GM12878 (cell line): ENCODE measurements around the gene SLC6A20. TPM values are rescaled to one million over a fixed set of nuclear protein-coding genes. Genes with fewer than 3 reads are reported as not detected.
A peak's percentile ranks its signal among the peaks of the same experiment; 100 is the strongest.

Experiments
- ATAC-seq: fragments of 200-7000 bp; cut with Tn5 transposase; 3 replicates; pipeline ENCODE4 v1.9.1; 2020; ENCODE audit warnings: mild to moderate bottlenecking, moderate library complexity
- BruUV-seq: library from RNA; stranded (reverse); fragments of 400-500 nt; replicated peaks from 2 replicates; lab custom pipeline; 2021; lab: Mats Ljungman, UMichigan
- CTCF ChIA-PET: fragments of 300-600 bp; sonication (Branson Sonifier 250); formaldehyde crosslinking; extraction: SDS; loops from one replicate; lab custom pipeline; 2021; ENCODE audit warnings: inconsistent platforms; lab: Yijun Ruan, JAX
- POLR2A ChIA-PET: fragments of 350-600 bp; formaldehyde crosslinking; extraction: SDS; loops from one replicate; lab custom pipeline; 2021; ENCODE audit warnings: inconsistent platforms; lab: Charles Lee
- RAD21 ChIA-PET: fragments of 300-600 bp; sonication (Branson Sonifier 250); formaldehyde crosslinking; loops from one replicate; lab custom pipeline; 2023; ENCODE audit warnings: antibody characterized with exemption; ENCODE audit not compliant: unreplicated experiment; lab: Charles Lee
- SMC1A ChIA-PET: fragments of 300-600 bp; sonication (Branson Sonifier 250); formaldehyde crosslinking; loops from one replicate; lab custom pipeline; 2023; ENCODE audit not compliant: unreplicated experiment, uncharacterized antibody; lab: Charles Lee
- DNase-seq: peaks from one replicate; pipeline ENCODE4 v3.0.0-alpha.2; 2011; ENCODE audit warnings: low read depth, low spot score
- FAIRE-seq: peaks from 3 replicates; lab custom pipeline; 2011; peaks lifted over from hg19 to GRCh38; lab: Jason Lieb, UNC
- H2AFZ ChIP-seq: 2 replicates; pipeline ENCODE4 v1.6.0; 2011; ENCODE audit warnings: low read depth, low read length, control low read depth; ENCODE audit not compliant: control insufficient read depth
- H3K27ac ChIP-seq: 2 replicates; pipeline ENCODE4 v1.5.1; 2011; ENCODE audit warnings: control low read depth; ENCODE audit not compliant: control insufficient read depth, insufficient read depth
- H3K27me3 ChIP-seq, 2 experiments: replicated peaks in 1 of 2; 2 replicates each; pipeline versions ENCODE4 v1.6.0 to v1.6.1; 2011; ENCODE audit warnings: low read length in 1 of 2; ENCODE audit not compliant: control insufficient read depth in 2 of 2, insufficient read depth in 2 of 2
- H3K36me3 ChIP-seq, 2 experiments: 2 replicates each; pipeline ENCODE4 v1.5.1; 2011; ENCODE audit warnings: low read length in 1 of 2; ENCODE audit not compliant: control insufficient read depth in 2 of 2, insufficient read depth in 2 of 2
- H3K4me1 ChIP-seq: 2 replicates; pipeline ENCODE4 v1.6.1; 2011; ENCODE audit warnings: mild to moderate bottlenecking, low read length, moderate library complexity, mixed read lengths; ENCODE audit not compliant: control insufficient read depth, insufficient read depth
- H3K4me2 ChIP-seq: 2 replicates; pipeline ENCODE4 v1.6.0; 2011; ENCODE audit warnings: control low read depth; ENCODE audit not compliant: control insufficient read depth, insufficient read depth
- H3K4me3 ChIP-seq: fragments of 200-600 bp; sonication (generic); 2 replicates; pipeline ENCODE4 v1.5.1; 2016
- H3K79me2 ChIP-seq: 2 replicates; pipeline ENCODE4 v1.6.0; 2011; ENCODE audit warnings: low read length; ENCODE audit not compliant: control insufficient read depth, insufficient read depth
- H3K9ac ChIP-seq: 2 replicates; pipeline ENCODE4 v1.8.0; 2011; ENCODE audit warnings: low read length, control low read depth, mixed read lengths; ENCODE audit not compliant: control insufficient read depth, insufficient read depth
- H3K9me3 ChIP-seq: replicated peaks from 3 replicates; pipeline ENCODE4 v1.5.1; 2011; ENCODE audit warnings: mild to moderate bottlenecking, low read length; ENCODE audit not compliant: control insufficient read depth, insufficient read depth
- H4K20me1 ChIP-seq: 2 replicates; pipeline ENCODE4 v1.6.0; 2011; ENCODE audit not compliant: control insufficient read depth, insufficient read depth
- BCL3 ChIP-seq: IDR thresholded peaks from 2 replicates; pipeline ENCODE4 v1.6.1; 2011; ENCODE audit warnings: borderline replicate concordance, low read depth, mild to moderate bottlenecking, moderate library complexity, low read length; ENCODE audit not compliant: insufficient read depth, poor library complexity, severe bottlenecking
- BMI1 ChIP-seq: fragments of 450-650 bp; IDR thresholded peaks from 2 replicates; pipeline ENCODE4 v1.6.1; 2016; ENCODE audit warnings: mild to moderate bottlenecking, moderate library complexity, borderline replicate concordance
- IKZF1 ChIP-seq: fragments of 450-650 bp; conservative IDR thresholded peaks from 2 replicates; pipeline ENCODE4 v1.6.1; 2017; ENCODE audit warnings: antibody characterized with exemption, mild to moderate bottlenecking
- IRF4 ChIP-seq: IDR thresholded peaks from 2 replicates; pipeline ENCODE4 v1.6.1; 2011; ENCODE audit warnings: low read depth, low read length
- KDM1A ChIP-seq: fragments of 200-600 bp; sonication (generic); IDR thresholded peaks from 2 replicates; pipeline ENCODE4 v1.6.1; 2016; ENCODE audit warnings: borderline replicate concordance
- MYC ChIP-seq: IDR thresholded peaks from 2 replicates; pipeline ENCODE4 v1.6.1; 2011; ENCODE audit warnings: mild to moderate bottlenecking, low read length, moderate library complexity, inconsistent platforms; ENCODE audit not compliant: insufficient read depth, insufficient replicate concordance, insufficient read length, severe bottlenecking
- NR2F1 ChIP-seq: fragments of 450-650 bp; conservative IDR thresholded peaks from 2 replicates; pipeline ENCODE4 v1.6.1; 2017; ENCODE audit warnings: mild to moderate bottlenecking
- NRF1 ChIP-seq: conservative IDR thresholded peaks from 2 replicates; pipeline ENCODE4 v1.6.1; 2011; ENCODE audit warnings: mild to moderate bottlenecking, low read depth, low read length, improper control_type of control experiment
- PML ChIP-seq: IDR thresholded peaks from 2 replicates; pipeline ENCODE4 v1.6.1; 2012; ENCODE audit warnings: low read length, inconsistent platforms
- POLR2AphosphoS2 ChIP-seq: IDR thresholded peaks from 2 replicates; pipeline ENCODE4 v1.6.1; 2011; ENCODE audit warnings: low read depth, mild to moderate bottlenecking, low read length, improper control_type of control experiment, moderate library complexity
- POLR2AphosphoS5 ChIP-seq: IDR thresholded peaks from 2 replicates; pipeline ENCODE4 v1.6.1; 2011; ENCODE audit warnings: mild to moderate bottlenecking, low read length, inconsistent platforms
- POU2F2 ChIP-seq: IDR thresholded peaks from 3 replicates; pipeline ENCODE4 v1.6.1; 2011; ENCODE audit warnings: low read depth, mild to moderate bottlenecking, low read length, borderline replicate concordance
- RAD21 ChIP-seq: IDR thresholded peaks from 2 replicates; pipeline ENCODE4 v1.6.1; 2011; ENCODE audit warnings: mild to moderate bottlenecking, low read depth, low read length, moderate library complexity; ENCODE audit not compliant: insufficient read depth
- SP1 ChIP-seq: IDR thresholded peaks from one replicate; pipeline ENCODE4 v1.6.1; 2011; ENCODE audit warnings: low read depth, low read length
- SPI1 ChIP-seq: IDR thresholded peaks from 2 replicates; pipeline ENCODE4 v1.6.1; 2011; ENCODE audit warnings: low read depth, mild to moderate bottlenecking, low read length, moderate library complexity, borderline replicate concordance; ENCODE audit not compliant: insufficient read depth
- ZNF24 ChIP-seq: fragments of 450-650 bp; IDR thresholded peaks from 2 replicates; pipeline ENCODE4 v1.6.1; 2017; ENCODE audit warnings: antibody characterized with exemption, mild to moderate bottlenecking
- WGBS: methylation state at CpG from one replicate; pipeline ENCODE4 v1.1.6; 2016; ENCODE audit warnings: low lambda C conversion rate; ENCODE audit not compliant: insufficient replicate concordance, insufficient coverage; ENCODE audit errors: missing lambda C conversion rate; 5-methylcytosine and 5-hydroxymethylcytosine counted together
- in situ Hi-C: fragments of 300-500 bp; cut with MboI; formaldehyde crosslinking; loops from 9 replicates; pipeline ENCODE4 v1.14.3; 2018; ENCODE audit warnings: mixed read lengths
- intact Hi-C: fragments of 100-400 bp; cut with micrococcal nuclease; formaldehyde crosslinking; loops from one replicate; pipeline ENCODE4 v1.14.2; 2022; ENCODE audit not compliant: unreplicated experiment
- polyA plus RNA-seq, 11 experiments: library from polyadenylated mRNA; depleted of rRNA in 4 of 11; unstranded in 6 of 11; stranded (reverse) in 5 of 11; fragments of >200 nt; fragmentation: Nextera tagmentation in 4 of 11; fragmentation: Illumina TruSeq in 1 of 11; extraction: Ambion mirVana in 4 of 11; extraction: Trizol in 1 of 11; gene quantifications; 1 replicate in 1 of 11; 2 replicates in 10 of 11; pipeline versions ENCODE4 v1.2.1 to v1.2.3, GENCODE V29; 2011 to 2016; ENCODE audit warnings: inconsistent platforms in 2 of 11, missing spikeins in 2 of 11, low read depth in 1 of 11
- total RNA-seq, 4 experiments: library from RNA; depleted of rRNA in 3 of 4; stranded (reverse); fragments of >200 nt in 3 of 4; fragmentation: Illumina TruSeq in 1 of 4; extraction: Trizol in 1 of 4; gene quantifications; 2 replicates each; pipeline versions ENCODE4 v1.2.1 to v1.2.3, GENCODE V29; 2013 to 2021
- TF ChIP-seq, protein P1 (sequence below): fragments of 450-650 bp; IDR thresholded peaks from 2 replicates; pipeline ENCODE4 v1.6.1; 2017; ENCODE audit warnings: mild to moderate bottlenecking
- TF ChIP-seq, protein P2 (sequence below): fragments of 450-650 bp; IDR thresholded peaks from 2 replicates; pipeline ENCODE4 v1.6.1; 2017; ENCODE audit warnings: low read depth, mild to moderate bottlenecking, moderate library complexity

SLC6A20 gene
- total and polyA plus RNA-seq, 10 of the 15 experiments (the other 5 are each of a cell fraction or from before 2014, with no cell fraction given) = 0.31 to 4.1 (median 1.1) TPM

DNA sequence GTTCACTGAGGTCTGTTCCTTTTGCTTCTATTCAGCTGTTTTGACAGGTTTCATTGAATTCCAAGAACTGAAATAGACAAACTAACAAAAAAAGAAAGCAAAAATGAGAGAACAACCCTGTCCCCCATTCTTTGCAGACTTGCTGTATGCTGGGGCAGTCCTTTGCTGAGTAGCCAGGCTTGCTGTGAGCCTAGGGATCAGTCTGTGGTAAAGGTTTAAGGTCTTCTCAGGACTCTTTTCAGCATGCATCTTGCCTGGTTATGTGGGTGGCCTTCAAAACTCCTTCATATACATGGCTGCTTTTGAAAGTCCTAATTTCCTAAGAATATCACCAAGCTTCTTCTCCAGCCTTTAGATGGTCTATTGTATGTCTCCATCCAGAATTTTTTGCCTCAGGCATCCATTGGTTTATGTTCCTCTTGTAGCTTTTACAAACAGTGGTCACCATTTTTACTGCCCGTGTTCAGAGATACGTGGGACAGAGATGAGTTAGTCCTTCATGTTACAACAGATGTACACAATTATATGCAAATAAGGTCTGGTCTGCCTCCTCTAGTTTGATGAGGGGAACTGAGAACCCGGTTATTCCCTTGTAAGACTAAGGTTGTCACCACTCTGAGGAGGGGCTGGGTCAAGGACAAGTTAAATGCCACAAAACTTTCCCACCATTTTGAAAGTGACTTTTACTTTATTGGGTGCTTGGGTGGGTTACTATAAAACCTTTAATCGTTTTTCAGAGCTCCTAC is 65.8 kb downstream of the SLC6A20 start:
- BruUV-seq = no TSS peak
- ChIA-PET SMC1A (interaction anchor here (0.7 to 2.2 kb wide), 7 partner anchors 10 to 233 kb away, joined by 3 to 13 read pairs (median 4); no protein-coding TSS in a partner anchor), CTCF (interaction anchor here (0.6 to 2.7 kb wide), 10 partner anchors 13 to 890 kb away, joined by 3 to 9 read pairs (median 4); no protein-coding TSS in a partner anchor), POLR2A (interaction anchor here (1.3 kb wide), 1 partner anchor 111 kb away, joined by 3 read pairs; the partner anchor contains the start of gene LZTFL1), RAD21 (no interaction called here)
- Histone ChIP-seq H3K27me3 (no peaks in the 10 kb centered on the region), H3K4me2 (peak overlapping the region; percentile 55; the same call in 1 of the 2 replicates), H4K20me1 (no peaks in the 10 kb centered on the region), H2AFZ (no peak overlapping the region; the same call in 1 of the 2 replicates), H3K9ac (no peak overlapping the region), H3K4me3 (no peak overlapping the region), H3K79me2 (no peaks in the 10 kb centered on the region), H3K36me3 (peaks cover 0 to 30% of the 10 kb centered on the region in 2 experiments; a peak in 2 of 4 replicates), H3K9me3 (no peaks in the 10 kb centered on the region), H3K27ac (peak overlapping the region; percentile 1; the same call in 1 of the 2 replicates), H3K4me1 (peaks cover 8% of the 10 kb centered on the region)
- in situ Hi-C loops = no loop called here
- no peak for FAIRE-seq
- DNase-seq = peak; percentile 19
- 26% methylated on average over 4 of the region's 4 CpGs for WGBS
- peak; percentile 95 for ATAC-seq
- intact Hi-C loops = no loop called here
- TF ChIP-seq ZNF24 (no peak), RAD21 (no peak), PML (no peak), POLR2AphosphoS5 (no peak), NRF1 (no peak), SPI1 (peak; percentile 90), NR2F1 (no peak), SP1 (no peak), BMI1 (no peak), IKZF1 (0 out of 2 replicates have a peak, but pooled peaks have one; percentile 3), KDM1A (no peak), MYC (no peak), BCL3 (no peak), IRF4 (peak; percentile 64; the same call in 1 of the 2 replicates), POU2F2 (peak; percentile 92), POLR2AphosphoS2 (no peak)
- TF ChIP-seq, protein P1, sequence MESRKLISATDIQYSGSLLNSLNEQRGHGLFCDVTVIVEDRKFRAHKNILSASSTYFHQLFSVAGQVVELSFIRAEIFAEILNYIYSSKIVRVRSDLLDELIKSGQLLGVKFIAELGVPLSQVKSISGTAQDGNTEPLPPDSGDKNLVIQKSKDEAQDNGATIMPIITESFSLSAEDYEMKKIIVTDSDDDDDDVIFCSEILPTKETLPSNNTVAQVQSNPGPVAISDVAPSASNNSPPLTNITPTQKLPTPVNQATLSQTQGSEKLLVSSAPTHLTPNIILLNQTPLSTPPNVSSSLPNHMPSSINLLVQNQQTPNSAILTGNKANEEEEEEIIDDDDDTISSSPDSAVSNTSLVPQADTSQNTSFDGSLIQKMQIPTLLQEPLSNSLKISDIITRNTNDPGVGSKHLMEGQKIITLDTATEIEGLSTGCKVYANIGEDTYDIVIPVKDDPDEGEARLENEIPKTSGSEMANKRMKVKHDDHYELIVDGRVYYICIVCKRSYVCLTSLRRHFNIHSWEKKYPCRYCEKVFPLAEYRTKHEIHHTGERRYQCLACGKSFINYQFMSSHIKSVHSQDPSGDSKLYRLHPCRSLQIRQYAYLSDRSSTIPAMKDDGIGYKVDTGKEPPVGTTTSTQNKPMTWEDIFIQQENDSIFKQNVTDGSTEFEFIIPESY = no peak
- TF ChIP-seq, protein P2, sequence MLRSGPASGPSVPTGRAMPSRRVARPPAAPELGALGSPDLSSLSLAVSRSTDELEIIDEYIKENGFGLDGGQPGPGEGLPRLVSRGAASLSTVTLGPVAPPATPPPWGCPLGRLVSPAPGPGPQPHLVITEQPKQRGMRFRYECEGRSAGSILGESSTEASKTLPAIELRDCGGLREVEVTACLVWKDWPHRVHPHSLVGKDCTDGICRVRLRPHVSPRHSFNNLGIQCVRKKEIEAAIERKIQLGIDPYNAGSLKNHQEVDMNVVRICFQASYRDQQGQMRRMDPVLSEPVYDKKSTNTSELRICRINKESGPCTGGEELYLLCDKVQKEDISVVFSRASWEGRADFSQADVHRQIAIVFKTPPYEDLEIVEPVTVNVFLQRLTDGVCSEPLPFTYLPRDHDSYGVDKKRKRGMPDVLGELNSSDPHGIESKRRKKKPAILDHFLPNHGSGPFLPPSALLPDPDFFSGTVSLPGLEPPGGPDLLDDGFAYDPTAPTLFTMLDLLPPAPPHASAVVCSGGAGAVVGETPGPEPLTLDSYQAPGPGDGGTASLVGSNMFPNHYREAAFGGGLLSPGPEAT = peak; percentile 32; the same call in 1 of the 2 replicates
